Mesodermal cell (in vitro differentiated cells): ENCODE measurements around the gene DNAJB8.

Experiments used
- H3K27ac ChIP-seq: 2 replicates; pipeline ENCODE4 v1.7.0; 2013; ENCODE audit warnings: mild to moderate bottlenecking, low read depth, low read length, moderate library complexity; ENCODE audit not compliant: severe bottlenecking
- H3K36me3 ChIP-seq: 2 replicates; pipeline ENCODE4 v1.7.1; 2013; ENCODE audit warnings: mild to moderate bottlenecking, low read length, moderate library complexity; ENCODE audit not compliant: control insufficient read depth, insufficient read depth
- H3K4me1 ChIP-seq: one replicate; pipeline ENCODE4 v1.7.1; 2013; ENCODE audit warnings: mild to moderate bottlenecking, low read length; ENCODE audit not compliant: insufficient read depth, control insufficient read depth, poor library complexity, severe bottlenecking
- H3K4me3 ChIP-seq: 2 replicates; pipeline ENCODE4 v1.7.0; 2013; ENCODE audit warnings: low read length, control low read depth, mild to moderate bottlenecking; ENCODE audit not compliant: insufficient read depth, poor library complexity, severe bottlenecking; ENCODE audit errors: extremely low read depth
- H3K9me3 ChIP-seq: 2 replicates; pipeline ENCODE4 v1.7.1; 2013; ENCODE audit warnings: mild to moderate bottlenecking, low read length, moderate library complexity; ENCODE audit not compliant: control insufficient read depth
- WGBS, 2 experiments: methylation state at CpG; one replicate each; pipeline ENCODE4 v1.1.5; 2013; ENCODE audit warnings: missing lambda C conversion rate in 2 of 2; ENCODE audit not compliant: insufficient coverage in 2 of 2; 5-methylcytosine and 5-hydroxymethylcytosine counted together

Gene DNAJB8

DNA sequence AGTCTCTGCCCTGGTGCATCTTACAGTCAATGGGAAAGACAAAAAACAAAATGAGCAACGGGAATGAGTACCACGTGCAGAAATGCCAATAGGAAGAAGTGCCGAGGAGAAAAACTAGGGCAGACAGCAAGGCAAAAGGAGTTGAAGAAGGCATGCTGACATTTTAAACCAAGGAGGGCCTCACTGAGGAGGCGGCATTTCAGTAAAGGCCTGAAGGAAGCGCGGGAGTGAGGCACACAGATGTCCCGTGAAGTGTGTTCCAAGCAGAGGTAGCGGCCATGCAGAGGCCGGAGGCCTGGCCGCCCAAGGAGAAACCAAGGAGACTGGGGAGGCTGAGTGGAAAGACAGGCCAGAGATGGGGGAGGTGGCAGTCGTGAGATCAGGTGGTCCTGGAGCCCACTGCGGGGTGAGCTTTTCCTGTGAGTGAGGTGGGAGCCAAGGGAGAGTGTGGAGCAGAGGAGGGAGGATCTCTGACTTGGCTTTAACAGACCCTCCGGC lies 34.8 kb downstream of the DNAJB8 start:
- no peak overlapping the region for H3K4me3 ChIP-seq
- H3K36me3 ChIP-seq: no peaks in the 10 kb centered on the region
- no peak overlapping the region for H3K27ac ChIP-seq
- peaks cover 15% of the 10 kb centered on the region for H3K4me1 ChIP-seq
- no peaks in the 10 kb centered on the region for H3K9me3 ChIP-seq
- WGBS, 2 experiments: 35 to 41% methylated on average over 13 of the region's 13 CpGs

DNA sequence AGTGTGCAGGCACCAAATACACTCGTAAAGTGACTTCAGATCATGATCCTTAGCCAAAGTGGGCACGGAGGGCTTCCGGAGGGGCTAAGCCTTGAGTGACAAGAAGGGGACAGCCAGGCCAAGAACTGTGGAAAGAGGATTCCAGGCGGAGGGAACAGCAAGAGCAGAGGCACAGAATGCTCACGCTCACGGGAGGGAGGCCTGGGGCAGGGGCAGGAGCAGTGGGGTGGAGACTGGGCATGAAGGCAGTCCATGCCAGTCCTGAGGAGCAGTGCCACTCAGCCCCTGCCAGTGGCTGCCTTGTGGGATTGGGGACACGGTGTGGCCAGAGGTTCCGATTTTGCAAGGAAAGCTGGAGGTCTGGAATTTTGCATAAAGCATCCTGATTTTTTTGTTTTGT lies 36.0 kb downstream of the DNAJB8 start:
- H3K36me3 ChIP-seq: no peaks in the 10 kb centered on the region
- H3K9me3 ChIP-seq: no peaks in the 10 kb centered on the region
- H3K4me1 ChIP-seq: peaks cover 20% of the 10 kb centered on the region
- no peak overlapping the region for H3K4me3 ChIP-seq
- WGBS, 2 experiments: 81 to 82% methylated on average over 8 of the region's 8 CpGs
- H3K27ac ChIP-seq: no peak overlapping the region

DNA sequence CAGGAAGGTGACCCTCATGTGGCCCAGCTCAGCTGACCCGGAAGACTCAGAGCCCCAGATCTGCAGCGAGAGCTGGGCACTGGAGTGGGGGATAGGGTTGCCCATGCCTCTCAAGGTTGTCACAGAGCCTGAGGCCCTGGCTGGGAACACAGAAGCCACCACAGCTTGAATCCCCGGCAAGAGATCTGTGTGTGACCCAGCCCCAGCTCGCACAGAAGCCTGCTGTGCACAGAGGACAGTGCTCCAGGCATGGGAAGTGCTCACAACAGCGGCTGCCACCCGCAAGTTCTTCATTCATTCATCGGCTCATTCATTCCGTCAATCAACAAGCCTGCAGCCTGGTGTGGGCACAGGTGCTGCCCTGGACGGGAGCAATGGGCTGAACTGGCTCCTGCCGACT lies 36.4 kb downstream of the DNAJB8 start:
- H3K27ac ChIP-seq: no peak overlapping the region
- H3K36me3 ChIP-seq: no peaks in the 10 kb centered on the region
- H3K9me3 ChIP-seq: no peaks in the 10 kb centered on the region
- 59 to 67% methylated on average over 8 to 10 of the region's 10 CpGs for WGBS, 2 experiments
- H3K4me3 ChIP-seq: no peak overlapping the region
- peaks cover 19% of the 10 kb centered on the region for H3K4me1 ChIP-seq

DNA sequence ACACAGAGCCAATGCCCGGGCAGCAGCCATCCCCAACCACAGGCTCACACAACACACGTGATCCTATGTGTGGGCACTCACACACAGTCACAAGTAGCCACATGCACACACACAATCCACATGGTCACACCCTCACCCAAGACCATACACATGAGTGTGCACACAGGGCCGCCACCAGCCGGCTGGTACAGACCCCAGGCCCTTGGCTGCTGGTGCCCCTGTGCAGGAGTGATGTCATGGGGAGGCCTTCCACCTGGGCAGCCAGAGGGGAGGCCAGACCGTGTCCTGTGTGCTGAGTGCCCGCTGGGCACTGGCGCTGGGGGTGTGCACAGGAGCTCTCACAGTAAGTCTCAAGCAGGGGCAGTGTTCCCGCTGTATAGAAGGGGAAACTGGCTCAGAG lies 36.9 kb downstream of the DNAJB8 start:
- 88 to 89% methylated on average over 5 to 6 of the region's 8 CpGs for WGBS, 2 experiments
- Histone ChIP-seq H3K4me3 (no peak overlapping the region), H3K27ac (no peak overlapping the region), H3K4me1 (peaks cover 15% of the 10 kb centered on the region), H3K36me3 (no peaks in the 10 kb centered on the region), H3K9me3 (no peaks in the 10 kb centered on the region)

DNA sequence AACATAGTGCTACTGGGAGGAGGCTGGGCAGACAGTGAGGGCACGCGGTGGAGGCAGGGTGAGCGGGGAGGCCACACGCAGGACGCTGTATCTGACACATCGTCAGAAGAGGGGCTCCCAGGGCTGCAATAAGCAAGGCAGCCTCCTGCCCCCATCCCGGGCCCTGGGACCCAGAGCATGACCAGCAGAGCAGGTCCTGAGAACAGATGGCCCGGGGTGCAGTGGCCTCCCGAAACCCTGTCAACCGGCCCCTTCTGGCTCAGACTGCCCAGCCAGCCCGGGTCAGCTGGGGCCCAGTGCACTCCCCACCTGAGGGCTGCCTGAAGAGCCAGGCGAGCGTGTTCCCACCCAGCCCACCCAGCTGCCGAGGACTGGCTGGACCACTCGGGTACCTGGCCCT lies 37.4 kb downstream of the DNAJB8 start:
- WGBS, 2 experiments: 85 to 93% methylated on average over 11 to 15 of the region's 15 CpGs
- peaks cover 13% of the 10 kb centered on the region for H3K4me1 ChIP-seq
- no peaks in the 10 kb centered on the region for H3K36me3 ChIP-seq

DNA sequence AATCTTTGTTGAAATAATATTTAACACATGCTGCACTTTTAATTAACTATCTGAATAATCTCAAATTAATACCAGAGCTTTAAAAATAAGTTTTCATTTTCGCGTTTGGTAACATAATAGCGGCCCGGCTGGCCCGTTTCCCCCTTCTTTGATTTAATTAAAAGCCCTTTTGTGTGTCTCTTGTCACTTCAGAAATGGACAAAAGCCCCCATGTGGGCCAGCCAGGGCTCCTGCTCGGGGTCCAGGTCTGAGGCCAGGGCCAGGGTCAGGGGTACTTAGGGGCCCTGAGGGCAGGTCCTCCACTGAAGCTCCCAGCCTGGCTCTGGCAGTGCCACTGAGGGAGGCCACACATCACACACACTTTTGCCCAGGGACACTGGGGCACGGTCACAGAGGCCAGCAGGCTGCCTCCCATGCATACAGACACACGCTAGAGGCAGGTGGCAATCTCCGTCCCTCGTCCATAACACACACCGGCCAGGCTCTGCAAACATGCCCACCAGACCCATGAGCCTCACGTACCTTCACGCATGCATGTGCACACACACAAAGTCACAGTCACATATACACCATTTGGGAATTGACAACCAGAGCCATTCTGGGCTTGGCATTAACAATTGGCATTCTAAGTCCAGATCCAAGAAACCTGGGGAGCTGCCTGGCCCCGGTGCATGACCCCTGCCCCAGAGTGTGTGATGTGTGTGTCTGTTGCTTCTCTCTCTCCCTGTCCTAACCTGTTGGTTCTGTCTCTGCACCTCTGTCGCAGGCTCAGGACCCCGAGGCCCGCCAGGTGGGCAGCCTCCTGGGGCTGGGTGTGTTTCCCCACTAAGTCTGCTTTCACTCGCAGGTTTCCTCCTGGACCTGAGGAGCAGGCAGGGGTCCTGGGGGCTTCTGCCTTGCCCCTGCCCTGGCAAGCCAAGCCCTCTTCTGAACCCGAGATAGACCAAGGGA lies 38.5 kb downstream of the DNAJB8 start:
- Histone ChIP-seq H3K36me3 (no peaks in the 10 kb centered on the region), H3K4me3 (no peak overlapping the region), H3K4me1 (peaks cover 11% of the 10 kb centered on the region), H3K9me3 (no peaks in the 10 kb centered on the region), H3K27ac (no peak overlapping the region)
- 75 to 78% methylated on average over 16 to 18 of the region's 19 CpGs for WGBS, 2 experiments

More for the DNA sequence above, 37.4 kb downstream of the DNAJB8 start:
- no peaks in the 10 kb centered on the region for H3K9me3 ChIP-seq
- H3K27ac ChIP-seq: no peak overlapping the region
- H3K4me3 ChIP-seq: no peak overlapping the region

DNA sequence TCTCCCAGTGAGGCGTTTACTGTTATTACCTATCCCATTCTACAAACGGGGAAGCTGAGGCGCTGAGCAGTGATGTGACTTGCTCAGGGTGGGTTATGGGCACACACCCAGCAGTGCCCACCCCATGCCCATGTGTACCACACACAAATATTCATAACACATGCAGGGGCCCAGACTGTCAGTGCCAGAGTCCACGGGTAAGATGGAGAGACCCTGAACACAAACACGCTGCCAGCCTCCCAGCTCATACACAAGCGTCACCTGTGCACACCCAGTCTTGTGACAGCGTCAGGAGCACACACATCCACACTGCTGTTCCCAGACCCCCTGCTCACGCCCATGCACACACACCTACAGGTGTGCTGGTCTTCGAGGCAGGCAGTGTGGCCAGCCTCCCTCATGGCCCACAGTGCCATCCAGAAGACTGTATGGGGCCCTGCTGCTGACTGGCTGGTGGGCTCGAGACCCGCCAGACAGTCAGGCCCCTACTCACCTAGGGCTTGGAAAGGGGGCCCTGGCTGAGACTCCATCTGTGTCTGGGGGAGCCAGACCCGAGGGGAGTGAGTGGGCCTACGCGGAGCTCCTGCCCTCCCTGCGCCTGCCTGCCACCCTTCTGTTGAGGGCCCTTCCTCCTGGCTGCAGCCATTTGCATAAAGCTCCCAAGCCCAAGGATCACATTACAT lies 39.4 kb downstream of the DNAJB8 start:
- no peaks in the 10 kb centered on the region for H3K36me3 ChIP-seq
- no peak overlapping the region for H3K27ac ChIP-seq
- peaks cover 6% of the 10 kb centered on the region for H3K4me1 ChIP-seq
- no peak overlapping the region for H3K4me3 ChIP-seq
- no peaks in the 10 kb centered on the region for H3K9me3 ChIP-seq
- WGBS, 2 experiments: 75 to 86% methylated on average over 11 to 12 of the region's 15 CpGs

DNA sequence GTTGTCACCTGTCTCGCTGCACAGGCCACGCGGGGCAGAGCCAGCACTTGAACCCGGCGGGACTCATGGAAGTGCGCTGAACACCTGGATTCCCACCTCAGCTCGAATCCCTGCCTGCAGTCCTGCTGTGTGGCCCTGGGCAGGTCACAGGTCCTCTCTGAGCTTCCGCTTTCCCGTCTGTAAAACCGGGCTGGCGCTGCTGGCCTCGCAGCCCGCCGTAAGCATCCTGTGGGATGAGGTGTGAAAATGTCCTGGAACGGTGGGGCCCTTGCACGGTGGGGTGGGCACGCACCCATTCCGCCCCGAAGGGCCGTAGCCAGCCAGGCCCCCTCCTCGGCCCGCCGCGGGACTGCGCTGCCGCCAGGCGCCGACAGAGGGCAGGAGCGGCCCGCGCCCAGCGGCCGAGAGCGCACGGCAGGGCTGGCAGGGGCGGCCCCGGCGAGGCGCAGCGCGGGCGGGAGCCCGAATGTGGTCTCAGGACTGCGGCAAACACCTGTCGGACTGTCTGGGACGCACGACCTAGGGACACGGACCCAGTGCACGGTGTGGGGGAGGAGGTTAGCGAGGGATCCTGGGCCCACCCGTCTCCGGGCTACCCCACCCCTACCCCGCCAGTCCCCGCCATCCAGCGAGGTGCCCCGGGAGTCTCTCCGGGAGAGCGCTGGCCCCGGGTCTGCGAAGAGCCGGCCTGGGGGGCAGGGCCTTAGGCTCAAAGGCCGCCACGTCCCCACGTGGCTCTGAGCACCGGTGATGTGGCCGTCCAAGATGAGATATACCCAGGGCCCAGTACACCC lies 40.4 kb downstream of the DNAJB8 start:
- H3K4me3 ChIP-seq: peak overlapping the region; percentile 5
- H3K36me3 ChIP-seq: no peaks in the 10 kb centered on the region
- H3K27ac ChIP-seq: no peak overlapping the region
- H3K4me1 ChIP-seq: peaks cover 5% of the 10 kb centered on the region
- H3K9me3 ChIP-seq: no peaks in the 10 kb centered on the region
- 8 to 12% methylated on average over 40 to 57 of the region's 66 CpGs for WGBS, 2 experiments

DNA sequence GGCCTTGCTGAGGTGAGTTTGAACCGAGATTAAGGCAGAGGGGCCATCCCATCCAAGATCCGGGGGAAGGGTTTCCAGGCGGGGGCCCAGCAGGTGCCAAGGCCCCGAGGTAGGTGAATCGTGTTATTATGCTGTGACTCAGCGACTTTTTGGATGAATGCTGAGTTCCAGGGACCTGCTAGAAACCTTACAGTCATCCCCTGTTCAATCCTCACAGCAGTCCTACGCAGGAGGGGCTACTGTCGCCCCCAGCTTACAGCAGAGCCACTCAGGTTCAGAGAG lies 40.9 kb downstream of the DNAJB8 start:
- no peaks in the 10 kb centered on the region for H3K9me3 ChIP-seq
- 80 to 92% methylated on average over 7 to 8 of the region's 8 CpGs for WGBS, 2 experiments
- H3K36me3 ChIP-seq: no peaks in the 10 kb centered on the region
- H3K4me3 ChIP-seq: no peak overlapping the region
- H3K27ac ChIP-seq: no peak overlapping the region
- H3K4me1 ChIP-seq: peaks cover 5% of the 10 kb centered on the region

DNA sequence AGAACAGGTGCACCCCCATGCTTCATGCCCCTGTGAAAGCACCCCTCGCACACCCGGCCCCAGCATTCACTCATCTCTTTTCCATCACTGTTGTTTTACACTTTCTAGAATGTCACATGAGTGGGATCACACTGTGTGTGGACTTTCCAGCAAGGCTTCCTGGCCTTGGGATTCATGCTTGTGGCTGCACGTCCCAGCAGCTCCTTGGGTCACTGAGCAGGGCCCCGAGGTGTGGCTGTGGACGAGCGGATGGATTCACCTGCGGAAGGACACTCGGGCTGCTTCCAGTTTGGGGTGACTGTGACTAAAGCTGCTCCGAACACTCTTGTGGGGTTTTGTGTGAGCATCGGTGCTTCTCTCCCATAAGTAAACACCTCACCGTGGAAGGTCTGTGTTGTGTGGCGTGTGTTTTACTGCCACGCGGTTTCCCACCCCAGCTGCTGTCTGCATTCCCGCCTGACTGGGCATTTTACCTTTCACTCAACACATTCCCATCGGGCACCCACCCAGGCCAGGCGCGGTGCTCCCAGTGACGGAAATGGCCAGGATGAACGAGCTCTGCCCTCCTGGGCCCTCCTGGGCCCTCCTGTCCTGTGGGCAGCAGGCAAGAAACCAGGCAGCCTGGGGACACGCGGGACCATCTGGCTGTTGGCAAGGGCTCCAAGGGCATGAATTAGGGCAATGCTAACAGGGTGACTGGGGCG lies 41.4 kb downstream of the DNAJB8 start:
- H3K9me3 ChIP-seq: no peaks in the 10 kb centered on the region
- peaks cover 5% of the 10 kb centered on the region for H3K4me1 ChIP-seq
- no peak overlapping the region for H3K4me3 ChIP-seq
- no peak overlapping the region for H3K27ac ChIP-seq
- H3K36me3 ChIP-seq: no peaks in the 10 kb centered on the region
- WGBS, 2 experiments: 91 to 95% methylated on average over 18 to 20 of the region's 23 CpGs
